ENCODE measurements around the gene CHSY1.

Gene CHSY1

DNA sequence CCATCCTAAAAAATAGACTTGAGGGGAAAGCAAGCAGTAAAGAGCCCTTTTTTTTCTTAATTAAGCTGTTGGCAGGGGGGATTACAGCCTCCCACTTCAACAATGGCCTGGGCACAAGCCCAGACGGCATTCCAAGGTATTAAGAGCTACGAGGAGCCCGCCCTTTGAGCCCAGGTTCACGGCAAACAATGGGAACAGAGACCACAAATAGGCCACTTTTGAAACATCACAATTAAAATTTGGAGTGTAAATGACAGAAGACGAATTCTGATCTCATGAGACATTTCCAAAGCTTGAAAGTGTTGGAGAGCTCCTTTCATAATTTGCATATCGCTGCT is 8.9 kb downstream of the CHSY1 start:
- H3K4me1 ChIP-seq: peaks cover 6% of the 10 kb centered on the region
- H3K79me2 ChIP-seq: peaks cover 24% of the 10 kb centered on the region
- no peaks in the 10 kb centered on the region for H3K27me3 ChIP-seq (ENCODE audit: control insufficient read depth, insufficient read depth, low read length)
- H3K27ac ChIP-seq: no peak overlapping the region
- no peaks in the 10 kb centered on the region for H3K9me3 ChIP-seq (ENCODE audit: control insufficient read depth, low read length)
- H3K36me3 ChIP-seq (ENCODE audit: control insufficient read depth, insufficient read depth, low read length): no peaks in the 10 kb centered on the region
- no peak overlapping the region for H3K4me2 ChIP-seq (ENCODE audit: low read length)
- H3K4me3 ChIP-seq (ENCODE audit: low read depth, low read length): no peak overlapping the region
- H2AFZ ChIP-seq: no peak overlapping the region
- TF ChIP-seq, protein P1, sequence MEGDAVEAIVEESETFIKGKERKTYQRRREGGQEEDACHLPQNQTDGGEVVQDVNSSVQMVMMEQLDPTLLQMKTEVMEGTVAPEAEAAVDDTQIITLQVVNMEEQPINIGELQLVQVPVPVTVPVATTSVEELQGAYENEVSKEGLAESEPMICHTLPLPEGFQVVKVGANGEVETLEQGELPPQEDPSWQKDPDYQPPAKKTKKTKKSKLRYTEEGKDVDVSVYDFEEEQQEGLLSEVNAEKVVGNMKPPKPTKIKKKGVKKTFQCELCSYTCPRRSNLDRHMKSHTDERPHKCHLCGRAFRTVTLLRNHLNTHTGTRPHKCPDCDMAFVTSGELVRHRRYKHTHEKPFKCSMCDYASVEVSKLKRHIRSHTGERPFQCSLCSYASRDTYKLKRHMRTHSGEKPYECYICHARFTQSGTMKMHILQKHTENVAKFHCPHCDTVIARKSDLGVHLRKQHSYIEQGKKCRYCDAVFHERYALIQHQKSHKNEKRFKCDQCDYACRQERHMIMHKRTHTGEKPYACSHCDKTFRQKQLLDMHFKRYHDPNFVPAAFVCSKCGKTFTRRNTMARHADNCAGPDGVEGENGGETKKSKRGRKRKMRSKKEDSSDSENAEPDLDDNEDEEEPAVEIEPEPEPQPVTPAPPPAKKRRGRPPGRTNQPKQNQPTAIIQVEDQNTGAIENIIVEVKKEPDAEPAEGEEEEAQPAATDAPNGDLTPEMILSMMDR (IDR thresholded peaks at IDR 0.05): no peak
- no peak overlapping the region for H3K9ac ChIP-seq

DNA sequence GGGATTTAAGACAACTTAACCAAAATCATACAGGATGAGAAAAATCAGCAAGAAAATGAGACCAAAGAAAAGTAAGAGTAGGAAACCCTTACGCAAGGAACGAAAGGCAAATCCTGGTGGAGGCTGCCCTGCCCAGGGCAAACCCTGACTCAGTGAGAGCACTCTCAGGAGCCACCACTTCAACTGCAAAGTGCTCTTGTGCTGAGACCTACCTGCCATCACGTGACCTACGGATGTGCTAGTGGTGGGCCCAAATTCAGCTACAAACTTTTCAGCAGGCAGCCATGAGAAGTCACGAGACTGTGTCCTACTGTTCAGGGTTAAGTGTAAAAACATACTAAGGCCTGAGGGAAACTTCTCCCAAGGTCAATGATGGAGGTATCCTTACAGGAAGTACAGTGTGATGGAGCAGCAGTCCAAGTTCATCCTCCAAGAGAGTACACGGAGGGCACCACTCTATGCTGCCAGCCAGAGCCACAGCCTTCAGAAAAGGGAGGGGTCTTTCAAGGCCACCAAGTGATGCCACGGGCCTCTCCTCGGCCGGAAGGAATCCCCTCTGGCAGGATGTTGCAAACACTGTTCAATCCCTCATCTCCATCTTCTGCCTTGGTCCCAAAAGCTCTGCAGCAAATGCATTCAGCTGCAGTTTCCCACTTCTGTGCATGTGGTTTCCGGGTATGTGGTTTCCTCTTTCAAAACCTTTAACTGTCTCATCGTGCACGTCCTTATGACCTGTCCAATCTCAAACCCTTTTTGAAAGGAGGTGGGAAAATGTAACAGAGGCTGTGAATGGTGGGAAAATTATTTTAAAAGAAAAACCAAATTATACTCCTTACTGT is 9.5 kb downstream of the CHSY1 start:
- no peak overlapping the region for H3K27ac ChIP-seq
- no peak overlapping the region for H3K4me2 ChIP-seq (ENCODE audit: low read length)
- TF ChIP-seq, protein P1 (IDR thresholded peaks at IDR 0.05): no peak
- peaks cover 6% of the 10 kb centered on the region for H3K4me1 ChIP-seq
- H3K79me2 ChIP-seq: peaks cover 21% of the 10 kb centered on the region
- no peak overlapping the region for H3K9ac ChIP-seq
- H3K4me3 ChIP-seq (ENCODE audit: low read depth, low read length): no peak overlapping the region
- no peaks in the 10 kb centered on the region for H3K27me3 ChIP-seq (ENCODE audit: control insufficient read depth, insufficient read depth, low read length)
- H3K9me3 ChIP-seq (ENCODE audit: control insufficient read depth, low read length): no peaks in the 10 kb centered on the region
- H2AFZ ChIP-seq: no peak overlapping the region
- H3K36me3 ChIP-seq (ENCODE audit: control insufficient read depth, insufficient read depth, low read length): no peaks in the 10 kb centered on the region

DNA sequence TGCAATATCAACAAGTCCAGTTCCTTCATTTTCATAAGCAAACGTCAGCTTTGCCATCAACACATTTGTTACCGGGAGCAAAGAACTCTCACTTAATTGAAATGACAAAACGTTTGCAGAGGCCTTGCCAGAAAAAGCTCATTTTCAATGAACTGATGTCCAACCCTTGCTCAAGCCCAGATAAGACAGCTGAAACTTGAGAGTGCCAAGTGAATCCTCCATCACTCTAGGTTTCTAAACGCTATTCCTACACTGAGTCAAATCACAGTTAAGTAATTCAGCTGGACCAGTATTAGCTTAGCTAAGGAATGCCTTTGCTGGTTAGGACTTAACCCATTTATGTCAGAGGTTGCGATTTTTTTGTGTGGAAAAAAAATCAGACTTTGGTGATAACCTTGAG is 11.5 kb downstream of the CHSY1 start:
- TF ChIP-seq, protein P1 (IDR thresholded peaks at IDR 0.05): no peak

DNA sequence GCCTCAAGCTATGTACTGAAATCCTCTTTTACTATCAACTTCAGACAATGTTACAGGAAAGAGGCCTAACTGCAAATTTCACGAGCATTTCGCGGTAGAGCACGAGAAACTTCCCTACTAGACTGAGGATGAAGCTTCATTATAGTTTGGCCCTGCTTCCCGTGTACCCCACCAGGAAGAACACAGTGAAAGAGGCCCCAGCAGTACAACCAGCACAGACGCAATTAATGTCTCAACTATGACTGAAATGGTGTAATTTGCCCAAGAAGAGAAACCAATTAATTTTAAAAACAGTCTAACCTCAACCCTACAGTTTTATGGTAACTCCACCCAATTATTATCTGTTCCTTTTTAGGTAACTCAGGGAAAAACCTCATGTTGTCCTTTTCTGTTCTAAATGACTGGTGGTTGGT is 12.1 kb downstream of the CHSY1 start:
- Histone ChIP-seq H3K4me1 (no peaks in the 10 kb centered on the region), H3K36me3 (ENCODE audit: control insufficient read depth, insufficient read depth, low read length) (no peaks in the 10 kb centered on the region), H3K79me2 (peaks cover 23% of the 10 kb centered on the region), H3K4me3 (ENCODE audit: low read depth, low read length) (no peak overlapping the region), H2AFZ (no peak overlapping the region), H3K9ac (no peak overlapping the region), H3K27ac (no peak overlapping the region), H3K9me3 (ENCODE audit: control insufficient read depth, low read length) (no peaks in the 10 kb centered on the region), H3K4me2 (ENCODE audit: low read length) (no peak overlapping the region), H3K27me3 (ENCODE audit: control insufficient read depth, insufficient read depth, low read length) (no peaks in the 10 kb centered on the region)
- TF ChIP-seq, protein P1 (IDR thresholded peaks at IDR 0.05): no peak

More for the DNA sequence above, 11.5 kb downstream of the CHSY1 start:
- H3K4me1 ChIP-seq: no peaks in the 10 kb centered on the region
- H3K36me3 ChIP-seq (ENCODE audit: control insufficient read depth, insufficient read depth, low read length): no peaks in the 10 kb centered on the region
- no peaks in the 10 kb centered on the region for H3K27me3 ChIP-seq (ENCODE audit: control insufficient read depth, insufficient read depth, low read length)
- H2AFZ ChIP-seq: no peak overlapping the region
- H3K79me2 ChIP-seq: peaks cover 18% of the 10 kb centered on the region
- no peak overlapping the region for H3K27ac ChIP-seq
- no peak overlapping the region for H3K4me2 ChIP-seq (ENCODE audit: low read length)
- H3K9me3 ChIP-seq (ENCODE audit: control insufficient read depth, low read length): no peaks in the 10 kb centered on the region
- H3K4me3 ChIP-seq (ENCODE audit: low read depth, low read length): no peak overlapping the region
- H3K9ac ChIP-seq: no peak overlapping the region

DNA sequence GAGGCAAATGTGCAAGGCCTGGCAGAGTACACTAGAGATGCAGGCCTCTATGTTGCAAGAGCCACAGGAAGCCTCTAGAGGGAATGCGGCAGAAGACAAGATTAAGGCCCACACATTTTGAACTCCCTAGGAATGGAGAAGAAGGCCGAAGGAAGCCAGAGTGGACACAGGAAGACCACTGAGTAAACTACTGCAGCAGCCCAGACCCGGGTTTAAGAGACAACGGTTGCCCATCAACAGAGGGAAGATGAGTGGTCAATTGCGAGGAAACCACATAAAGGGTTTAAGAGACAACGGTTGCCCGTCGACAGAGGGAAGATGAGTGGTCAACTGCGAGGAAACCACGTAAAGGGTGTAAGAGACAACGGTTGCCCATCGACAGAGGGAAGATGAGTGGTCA is 14.6 kb downstream of the CHSY1 start:
- no peaks in the 10 kb centered on the region for H3K4me1 ChIP-seq
- H3K9me3 ChIP-seq (ENCODE audit: control insufficient read depth, low read length): no peaks in the 10 kb centered on the region
- TF ChIP-seq, protein P1 (IDR thresholded peaks at IDR 0.05): no peak
- H3K36me3 ChIP-seq (ENCODE audit: control insufficient read depth, insufficient read depth, low read length): no peaks in the 10 kb centered on the region
- H3K4me2 ChIP-seq (ENCODE audit: low read length): no peak overlapping the region
- H3K9ac ChIP-seq: no peak overlapping the region
- H3K4me3 ChIP-seq (ENCODE audit: low read depth, low read length): no peak overlapping the region
- no peaks in the 10 kb centered on the region for H3K27me3 ChIP-seq (ENCODE audit: control insufficient read depth, insufficient read depth, low read length)
- peaks cover 39% of the 10 kb centered on the region for H3K79me2 ChIP-seq
- H3K27ac ChIP-seq: no peak overlapping the region
- no peak overlapping the region for H2AFZ ChIP-seq
